SU-DHL-6 (cell line): ENCODE measurements around the gene ADGRB3.
"Not testable (repeated sequence)": the region's sequence is repeated elsewhere in the genome, so short reads cannot be mapped to it uniquely, and the experiment has no call there.

Experiments
- CTCF ChIP-seq: fragments of 200-600 bp; sonication (generic); IDR thresholded peaks from one replicate; pipeline ENCODE4 v1.5.1; 2017; ENCODE audit warnings: antibody characterized with exemption, mild to moderate bottlenecking, low read length, moderate library complexity; ENCODE audit not compliant: insufficient read depth, poor library complexity, severe bottlenecking
- EZH2phosphoT487 ChIP-seq: fragments of 200-600 bp; sonication (generic), shearing (Covaris generic); conservative IDR thresholded peaks from 2 replicates; pipeline ENCODE4 v1.6.1; 2018; ENCODE audit warnings: mild to moderate bottlenecking, antibody characterized with exemption, low read length, moderate library complexity, mixed read lengths

- TF ChIP-seq CTCF, EZH2phosphoT487: not testable (repeated sequence)
These were observed 346.6 kb downstream of the ADGRB3 start for GRCh38 chr6:68981668-68982067.
